Measurements from ENCODE around the gene C13orf46.

The C13orf46 gene

DNA sequence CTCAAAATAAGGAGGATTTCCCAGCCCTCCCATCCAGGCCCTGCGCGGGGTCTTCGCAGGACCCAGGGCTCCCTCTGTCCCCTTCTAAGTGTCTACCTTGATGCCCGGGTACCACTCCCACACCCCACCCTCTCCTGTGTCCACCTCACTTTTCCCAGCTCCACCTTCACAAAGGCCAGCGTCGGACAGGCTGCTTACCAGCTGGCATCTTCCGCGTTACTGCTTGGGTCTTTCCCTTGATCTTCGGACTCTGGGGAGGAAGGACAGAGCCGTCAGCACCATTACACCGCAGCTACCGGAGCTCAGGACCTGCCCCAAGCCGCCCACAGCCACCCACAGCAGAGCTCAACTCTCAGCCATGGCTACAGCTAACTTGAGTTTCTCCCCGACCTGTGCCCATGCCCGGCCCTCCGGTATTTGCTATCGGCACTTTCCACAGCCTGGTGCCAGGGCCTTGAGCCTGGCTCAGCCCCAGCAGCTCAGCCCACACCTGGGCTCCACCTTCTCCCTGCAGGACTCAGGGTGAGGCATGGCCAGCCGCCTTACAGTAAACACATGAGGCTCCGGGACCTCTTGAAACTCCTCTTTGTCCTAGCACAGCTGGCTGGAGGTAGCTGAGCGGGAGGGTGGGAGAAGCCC, 3.8 kb downstream of the C13orf46 start:
- DNase-seq: no peak

DNA sequence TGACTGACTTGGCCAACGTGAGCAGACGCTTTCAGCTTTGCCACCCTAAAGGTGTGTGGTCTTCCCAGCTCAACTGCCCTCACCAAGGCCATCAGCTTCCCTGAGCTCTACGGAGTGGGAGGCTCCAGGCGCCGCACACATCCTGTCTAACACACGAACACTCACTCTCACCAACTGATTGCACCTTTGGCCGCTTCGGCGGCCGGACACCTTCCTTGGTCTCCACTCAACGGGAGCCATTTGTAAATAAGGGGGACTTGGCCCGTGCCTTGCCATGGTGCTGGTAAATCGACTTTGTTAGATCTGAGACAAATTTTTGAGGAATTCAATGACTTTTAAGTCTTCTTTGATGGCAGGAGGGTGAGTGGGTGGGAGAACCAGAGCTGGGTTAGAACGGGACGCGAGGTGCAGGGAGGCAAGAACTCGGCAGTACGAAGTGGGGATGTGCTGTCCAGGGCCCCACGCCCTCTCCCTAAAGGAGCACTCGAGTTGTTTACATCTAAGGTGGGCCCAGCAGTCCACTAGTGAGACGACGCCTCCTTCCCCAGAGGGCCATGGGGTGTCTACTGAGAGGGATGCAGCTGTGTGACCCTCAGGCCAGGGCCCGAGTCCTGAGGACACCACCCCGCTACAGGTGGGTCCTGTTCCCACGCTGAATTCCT, 4.4 kb downstream of the C13orf46 start:
- no peak for DNase-seq

DNA sequence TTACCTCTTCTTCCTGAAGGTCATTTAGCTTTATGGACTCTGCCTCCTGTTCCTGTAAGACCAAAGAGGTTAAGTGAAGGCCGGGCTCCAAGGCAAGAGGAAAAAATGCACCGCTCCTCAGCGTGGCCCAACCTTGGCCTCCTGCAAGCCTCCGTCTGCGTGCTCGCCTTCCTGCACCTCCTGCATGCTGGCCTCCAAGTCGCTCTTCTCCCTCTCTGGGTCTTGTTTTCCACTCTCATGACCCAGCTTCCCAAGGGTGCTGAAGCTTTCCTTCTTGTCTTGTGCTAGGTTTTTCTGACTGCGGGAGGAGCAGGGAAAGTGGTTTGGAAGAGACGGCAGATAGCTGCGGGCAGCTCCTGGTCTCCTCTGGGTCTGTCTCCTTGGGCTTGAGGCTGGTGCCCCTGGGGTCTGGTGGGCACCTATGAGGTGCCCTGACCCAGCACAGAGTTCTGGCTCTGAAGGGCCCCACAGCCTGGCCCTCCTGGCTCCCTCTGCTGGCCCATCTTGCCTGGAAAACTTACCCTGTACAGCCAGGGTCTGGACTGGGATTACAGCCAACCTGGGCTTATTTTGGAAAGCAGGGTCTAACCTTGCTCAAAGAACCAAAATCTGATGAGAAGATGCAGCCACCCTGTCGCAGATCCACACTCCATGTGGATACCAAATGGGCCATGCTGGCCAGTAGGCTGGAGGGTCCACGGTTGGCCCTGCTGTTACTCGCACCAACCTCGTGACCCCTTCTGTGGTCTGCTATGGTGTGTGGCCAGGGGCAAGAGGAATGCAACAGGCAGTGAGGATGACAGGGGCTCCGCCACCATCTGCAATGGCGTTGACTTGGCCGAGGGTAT, 5.2 kb downstream of the C13orf46 start:
- DNase-seq: no peak

DNA sequence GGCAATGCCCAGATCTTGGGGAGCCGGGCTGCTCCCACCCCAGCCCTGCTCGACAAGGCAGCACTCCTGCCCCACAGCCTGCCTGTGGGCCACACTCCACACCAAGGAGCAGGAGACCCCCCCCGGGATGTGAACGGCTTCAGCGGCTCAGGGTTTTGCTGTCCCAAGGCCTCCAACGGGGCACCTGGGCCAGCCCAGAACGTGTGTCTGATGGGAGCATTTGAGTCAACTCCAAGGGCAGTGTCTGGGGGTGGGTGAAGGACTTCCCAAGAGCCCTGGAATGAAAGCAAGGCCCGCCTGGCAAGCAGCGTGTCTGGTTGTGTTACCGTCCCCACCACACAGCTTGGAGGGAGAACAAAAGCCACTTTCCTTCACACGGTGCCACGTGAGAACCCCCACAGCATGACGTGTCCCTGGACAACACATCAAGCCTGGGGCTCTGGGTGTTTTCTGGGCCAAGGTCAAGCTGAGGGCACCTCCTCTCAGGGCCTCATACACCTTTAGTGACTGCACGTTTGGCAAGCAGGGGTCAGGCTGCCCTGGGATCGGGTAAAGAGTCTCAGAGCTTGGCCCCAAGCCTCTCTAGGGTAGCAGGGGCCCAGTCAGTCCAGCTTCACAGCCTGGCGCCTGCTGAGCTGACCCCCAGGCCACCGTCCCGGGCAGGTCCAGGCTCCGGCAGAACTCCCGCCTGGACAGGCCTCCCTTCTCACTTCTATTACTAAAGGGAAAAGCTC, 6.0 kb downstream of the C13orf46 start:
- no peak for DNase-seq

DNA sequence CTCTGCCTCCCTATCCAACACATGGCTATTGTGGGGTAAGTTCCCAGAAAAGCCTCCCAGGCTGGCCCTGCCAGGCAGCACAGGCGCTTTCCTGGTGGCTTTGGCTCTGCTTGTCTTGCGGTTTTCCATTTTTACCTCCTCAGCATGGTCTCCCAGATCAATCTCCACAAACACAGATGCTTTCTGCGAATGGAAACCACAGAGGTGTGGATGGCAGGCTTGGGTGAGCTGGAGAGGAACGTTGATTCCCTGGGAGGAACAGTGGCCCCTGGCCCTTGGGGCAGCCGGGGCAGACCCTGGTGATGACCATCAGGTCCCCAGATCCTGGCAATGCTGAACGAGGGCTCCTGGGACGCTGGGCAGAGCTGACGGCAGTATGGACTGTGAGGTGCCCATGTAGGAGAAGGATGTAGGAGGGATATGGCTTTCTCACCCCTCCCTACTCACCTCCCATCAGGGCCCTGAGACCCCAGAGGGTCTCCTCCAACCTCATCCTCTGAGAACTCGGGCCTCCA, 6.6 kb downstream of the C13orf46 start:
- no peak for DNase-seq

DNA sequence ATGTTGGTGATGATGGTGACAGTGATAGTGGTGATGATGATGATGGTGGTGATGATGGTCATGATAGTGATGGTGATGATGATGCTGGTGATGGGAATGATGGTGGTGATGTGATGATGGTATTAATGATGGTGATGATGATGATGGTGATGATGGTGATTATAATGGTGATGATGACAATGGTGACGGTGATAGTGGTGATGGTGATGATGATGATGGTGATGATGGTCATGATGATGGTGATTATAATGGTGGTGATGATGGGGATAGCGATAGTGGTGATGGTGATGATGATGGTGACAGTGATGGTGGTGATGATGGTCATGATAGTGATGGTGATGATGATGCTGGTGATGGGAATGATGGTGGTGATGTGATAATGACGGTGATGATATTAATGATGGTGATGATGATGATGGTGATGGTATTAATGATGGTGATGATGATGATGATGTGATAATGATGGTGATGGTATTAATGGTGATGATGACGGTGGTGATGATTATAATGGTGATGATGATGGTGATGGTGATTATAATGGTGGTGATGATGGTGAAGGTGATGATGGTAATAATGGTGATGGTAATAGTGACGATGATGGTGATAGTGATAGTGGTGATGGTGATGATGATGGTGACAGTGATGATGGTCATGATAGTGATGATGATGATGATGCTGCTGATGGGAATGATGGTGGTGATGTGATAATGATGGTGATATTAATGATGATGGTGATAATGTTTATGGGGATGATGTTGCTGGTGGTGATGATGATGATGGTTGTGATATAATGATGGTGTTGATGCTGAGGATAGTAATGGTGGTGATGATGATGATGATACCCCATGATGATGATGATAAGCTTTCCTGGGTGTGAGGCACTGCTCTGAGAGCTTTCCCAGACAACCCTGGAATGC, 7.7 kb downstream of the C13orf46 start:
- no peak for DNase-seq

DNA sequence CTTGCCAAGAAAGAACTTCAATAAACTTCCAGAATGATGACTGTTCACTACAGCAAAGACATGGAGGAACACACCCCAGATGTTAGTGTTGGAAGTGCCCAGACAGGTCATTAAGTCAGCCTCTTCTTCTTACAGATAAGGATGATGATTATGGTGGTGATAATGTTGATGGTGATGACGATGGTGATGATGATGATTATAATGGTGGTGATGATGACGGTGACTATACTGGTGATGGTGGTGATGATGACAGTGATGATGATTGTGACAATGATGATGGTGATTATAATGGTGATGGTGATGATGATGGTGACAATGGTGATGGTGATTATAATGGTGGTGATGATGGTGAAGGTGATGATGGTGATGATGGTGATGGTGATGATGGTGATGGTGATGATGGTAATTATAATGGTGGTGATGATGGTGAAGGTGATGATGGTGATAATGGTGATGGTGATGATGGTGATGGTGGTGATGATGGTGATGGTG, 8.4 kb downstream of the C13orf46 start:
- DNase-seq: no peak

DNA sequence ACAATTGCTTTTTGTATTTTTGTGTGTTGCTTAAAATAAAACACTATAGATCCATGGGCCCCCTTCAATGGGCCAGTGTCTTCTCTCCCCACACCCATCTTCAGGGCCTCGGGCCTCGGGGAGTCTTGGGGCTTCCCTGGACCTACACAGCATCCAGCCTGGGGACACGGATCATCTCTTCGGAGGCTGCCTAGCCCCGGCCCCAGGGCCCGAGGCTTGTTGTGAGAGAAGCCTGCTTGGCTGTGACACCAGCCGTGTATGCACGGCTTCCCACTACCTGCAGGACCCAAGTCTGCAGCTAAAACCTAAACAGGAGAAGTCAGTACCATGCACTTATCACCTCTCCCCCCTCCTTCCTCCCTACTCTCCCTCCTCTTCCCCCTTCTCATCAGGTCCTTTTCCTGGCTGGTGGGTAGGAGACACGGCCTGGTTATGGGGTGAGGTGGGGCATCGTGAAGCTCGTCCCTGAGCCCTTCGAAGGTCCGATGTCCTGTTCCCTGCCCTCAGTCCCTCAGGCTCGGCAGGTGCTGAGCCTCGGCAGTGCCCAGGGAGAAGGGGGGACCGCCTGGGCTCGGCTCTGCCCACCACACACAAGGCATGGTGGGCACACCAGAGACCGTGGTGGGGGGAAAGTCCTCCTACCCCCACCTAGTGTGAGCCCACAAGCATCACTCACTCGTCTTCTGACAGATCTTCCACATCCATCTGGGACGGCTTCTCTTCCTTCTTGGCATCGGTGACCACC, 9.5 kb downstream of the C13orf46 start:
- no peak for DNase-seq

DNA sequence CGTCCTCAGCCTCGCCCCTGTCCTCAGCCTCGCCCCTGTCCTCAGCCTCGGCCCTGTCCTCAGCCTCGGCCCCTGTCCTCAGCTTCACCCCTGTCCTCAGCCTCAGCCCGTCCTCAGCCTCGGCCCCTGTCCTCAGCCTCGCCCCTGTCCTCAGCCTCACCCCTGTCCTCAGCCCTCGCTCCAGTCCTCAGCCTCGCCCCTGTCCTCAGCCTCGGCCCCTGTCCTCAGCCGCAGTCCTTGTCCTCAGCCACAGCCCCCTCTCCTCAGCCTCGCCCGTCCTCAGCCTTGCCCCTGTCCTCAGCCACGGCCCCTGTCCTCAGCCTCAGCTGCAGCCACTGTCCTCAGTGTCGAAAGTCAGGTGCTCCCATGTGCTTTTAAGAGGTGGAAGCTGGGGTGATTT, 10.5 kb downstream of the C13orf46 start:
- DNase-seq: no peak

DNA sequence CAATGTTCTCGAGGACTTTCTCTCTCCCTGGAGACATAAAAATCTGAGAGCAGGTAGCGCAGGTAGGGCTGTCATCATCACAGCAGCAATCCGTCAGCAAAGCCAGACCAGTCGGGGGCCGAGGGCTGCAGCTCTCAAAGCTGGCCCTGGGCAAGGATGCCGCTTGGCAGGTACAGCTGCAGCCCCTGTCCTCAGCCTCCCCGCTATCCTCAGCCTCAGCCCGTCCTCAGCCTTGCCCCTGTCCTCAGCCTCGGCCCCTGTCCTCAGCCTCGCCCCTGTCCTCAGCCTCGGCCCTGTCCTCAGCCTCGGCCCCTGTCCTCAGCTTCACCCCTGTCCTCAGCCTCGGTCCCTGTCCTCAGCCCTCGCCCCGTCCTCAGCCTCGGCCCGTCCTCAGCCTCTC, 10.9 kb downstream of the C13orf46 start:
- no peak for DNase-seq

DNA sequence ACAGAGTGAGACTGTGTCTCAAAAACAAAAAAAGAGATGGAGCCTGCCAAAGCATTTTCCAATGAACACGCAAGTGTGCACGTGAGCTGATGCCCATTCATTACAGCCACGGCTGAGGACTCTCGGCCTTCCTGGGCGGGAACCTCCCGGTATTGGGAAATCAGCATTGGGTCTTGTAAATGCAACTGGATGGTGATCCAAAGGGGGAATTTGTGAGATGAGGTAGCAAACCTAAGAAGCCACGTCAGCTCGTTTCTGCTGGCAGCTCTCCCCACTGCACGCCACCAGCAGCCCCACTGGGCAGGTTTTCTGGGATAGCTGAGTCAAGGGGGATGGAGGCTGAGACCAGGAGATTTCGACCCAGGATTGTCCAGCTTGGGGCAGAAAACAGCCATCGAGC, 11.5 kb downstream of the C13orf46 start:
- DNase-seq: no peak

DNA sequence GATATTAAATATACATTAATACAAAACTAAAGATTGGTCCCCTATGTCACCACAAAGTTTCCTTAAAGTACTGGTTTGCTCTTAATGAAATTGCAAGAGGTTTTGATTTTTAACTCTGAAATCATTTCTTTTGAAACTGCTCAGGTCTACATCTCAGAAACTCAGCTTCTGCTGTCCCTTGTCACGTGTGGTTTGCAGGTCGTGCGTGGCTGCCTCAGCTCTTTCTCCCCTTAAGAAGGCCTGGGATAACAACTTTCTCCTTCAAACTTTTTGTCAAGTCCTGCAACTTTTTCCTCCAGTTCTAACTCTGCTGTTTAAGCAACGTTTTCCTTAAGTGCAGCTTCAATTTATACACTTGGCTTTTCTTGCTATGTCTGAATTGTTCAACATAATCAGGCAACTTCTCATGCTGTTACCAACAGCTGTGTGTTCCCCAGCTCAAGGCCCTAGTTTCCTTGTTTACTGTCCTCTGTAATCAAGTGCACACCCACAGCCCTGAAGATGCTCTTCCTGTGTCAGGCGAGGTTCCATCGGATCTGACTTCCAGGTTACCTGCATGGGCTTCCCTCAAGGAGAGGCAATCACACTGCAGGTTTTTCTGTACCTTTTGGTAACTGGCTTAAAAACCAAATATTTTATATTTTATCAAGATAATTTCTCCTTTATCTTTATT, 13.5 kb downstream of the C13orf46 start:
- DNase-seq: no peak

DNA sequence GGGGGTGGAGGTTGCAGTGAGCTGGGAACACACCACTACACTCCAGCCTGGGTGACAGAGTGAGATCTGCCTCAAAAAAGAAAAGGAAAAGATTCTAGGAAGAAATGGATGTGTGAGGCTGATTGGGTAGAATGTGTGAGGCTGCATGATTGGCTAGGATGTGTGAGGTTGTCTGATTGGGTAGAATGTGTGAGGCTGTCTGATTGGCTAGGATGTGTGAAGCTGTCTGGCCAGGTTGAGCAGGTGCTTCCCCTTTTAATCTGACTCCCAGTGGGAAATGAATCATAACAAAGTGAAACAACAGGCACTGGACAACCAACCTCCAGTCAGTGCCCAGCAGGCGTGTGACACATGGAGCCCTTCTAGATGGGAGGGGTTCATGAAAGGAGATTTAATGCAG, 14.7 kb downstream of the C13orf46 start:
- DNase-seq: no peak

DNA sequence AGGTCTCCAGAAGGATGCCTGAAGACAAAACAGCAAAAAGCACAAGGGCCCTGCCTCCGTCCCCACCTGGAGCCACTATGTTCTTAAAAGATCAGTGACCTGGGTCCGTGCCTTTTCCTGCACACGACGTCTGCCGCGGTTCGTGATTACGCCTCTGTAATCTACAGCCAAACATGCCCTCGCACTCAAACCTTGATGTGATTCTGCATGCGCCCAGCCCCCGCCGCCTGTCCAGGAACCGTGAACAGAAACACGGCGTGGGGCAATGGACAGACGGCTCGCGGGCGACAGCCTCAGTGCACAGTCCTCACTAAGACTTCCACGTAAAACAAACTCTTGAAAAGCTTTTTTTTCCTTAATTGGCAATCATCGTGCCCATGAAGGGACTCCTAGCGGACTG, 15.5 kb downstream of the C13orf46 start:
- DNase-seq: no peak

DNA sequence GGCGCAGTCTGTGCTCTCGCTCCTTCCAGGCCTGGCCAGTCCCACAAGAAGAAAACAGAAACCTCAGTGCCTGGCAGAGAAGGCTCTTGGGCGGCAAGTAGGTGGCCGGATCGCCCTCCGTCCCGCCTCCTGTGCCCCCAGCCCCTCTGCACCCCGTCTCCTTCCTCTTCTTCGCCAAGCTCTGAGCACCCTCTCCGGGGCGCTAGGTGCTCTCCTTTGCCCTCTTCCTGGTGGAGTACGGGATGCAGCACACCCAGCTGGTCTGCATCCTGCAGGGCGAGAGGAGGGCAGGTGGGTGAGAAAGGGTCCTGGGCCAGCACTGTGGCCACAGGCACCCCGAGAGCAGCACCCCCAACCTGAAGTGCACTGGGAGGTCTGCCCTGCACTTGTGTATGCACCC, 17.3 kb downstream of the C13orf46 start:
- no peak for DNase-seq

DNA sequence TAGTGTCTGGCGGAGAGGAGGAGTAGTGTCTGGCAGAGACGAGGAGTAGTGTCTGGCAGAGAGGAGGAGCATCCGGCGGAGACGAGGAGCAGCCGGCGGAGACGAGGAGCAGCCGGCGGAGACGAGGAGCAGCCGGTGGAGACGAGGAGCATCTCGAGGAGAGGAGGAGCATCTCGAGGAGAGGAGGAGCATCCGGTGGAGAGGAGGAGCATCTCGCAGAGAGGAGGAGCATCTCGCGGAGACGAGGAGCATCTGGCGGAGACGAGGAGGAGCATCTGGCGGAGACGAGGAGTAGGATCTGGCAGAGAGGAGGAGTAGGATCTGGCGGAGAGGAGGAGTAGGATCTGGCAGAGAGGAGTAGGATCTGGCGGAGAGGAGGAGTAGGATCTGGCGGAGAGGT, 18.2 kb downstream of the C13orf46 start:
- no peak for DNase-seq

DNA sequence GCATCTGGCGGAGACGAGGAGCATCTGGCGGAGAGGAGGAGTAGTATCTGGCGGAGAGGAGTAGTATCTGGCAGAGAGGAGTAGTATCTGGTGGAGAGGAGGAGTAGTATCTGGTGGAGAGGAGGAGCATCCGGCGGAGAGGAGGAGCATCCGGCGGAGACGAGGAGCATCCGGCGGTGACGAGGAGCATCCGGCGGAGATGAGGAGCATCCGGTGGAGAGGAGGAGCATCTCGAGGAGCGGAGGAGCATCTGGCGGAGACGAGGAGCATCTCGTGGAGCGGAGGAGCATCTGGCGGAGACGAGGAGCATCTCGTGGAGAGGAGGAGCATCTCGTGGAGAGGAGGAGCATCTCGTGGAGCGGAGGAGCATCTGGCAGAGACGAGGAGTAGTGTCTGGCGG, 18.6 kb downstream of the C13orf46 start:
- DNase-seq: no peak

DNA sequence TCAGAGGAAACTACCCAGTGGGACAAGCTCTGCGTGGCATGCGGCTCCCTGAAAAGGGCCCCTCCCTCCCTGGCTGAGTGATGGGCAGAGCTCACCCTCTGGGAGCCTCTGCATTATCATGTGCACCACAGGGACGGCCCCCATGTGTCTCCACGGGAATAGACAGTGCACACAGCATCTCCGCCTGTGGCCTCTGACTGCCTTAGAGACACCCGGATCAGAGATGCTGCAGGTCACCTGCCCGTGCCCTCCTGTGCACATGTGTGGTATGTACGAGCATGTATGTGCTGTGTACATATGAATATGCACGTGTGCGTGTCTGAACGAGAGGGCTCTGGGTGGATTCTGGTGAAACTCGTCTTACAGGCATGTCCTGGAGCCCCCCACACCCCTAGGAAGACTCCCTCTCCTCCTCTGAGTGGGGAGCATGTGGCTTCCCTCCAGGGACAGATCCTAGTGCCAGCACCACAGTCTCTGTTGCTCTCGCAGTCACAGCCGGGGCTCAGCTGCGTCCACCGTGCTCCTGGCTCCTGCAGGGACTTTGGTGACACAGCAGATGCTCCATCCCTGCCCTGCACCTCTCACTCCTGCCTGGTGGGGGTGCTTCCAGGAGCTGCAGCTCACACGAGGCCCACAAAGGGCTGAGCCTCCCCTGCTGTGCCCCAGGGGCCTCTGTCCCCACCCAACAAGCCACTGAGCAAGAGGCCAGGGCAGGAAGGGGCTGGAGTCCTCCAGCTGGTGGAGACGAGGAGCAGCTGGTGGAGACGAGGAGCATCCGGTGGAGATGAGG, 19.6 kb downstream of the C13orf46 start:
- DNase-seq: no peak

DNA sequence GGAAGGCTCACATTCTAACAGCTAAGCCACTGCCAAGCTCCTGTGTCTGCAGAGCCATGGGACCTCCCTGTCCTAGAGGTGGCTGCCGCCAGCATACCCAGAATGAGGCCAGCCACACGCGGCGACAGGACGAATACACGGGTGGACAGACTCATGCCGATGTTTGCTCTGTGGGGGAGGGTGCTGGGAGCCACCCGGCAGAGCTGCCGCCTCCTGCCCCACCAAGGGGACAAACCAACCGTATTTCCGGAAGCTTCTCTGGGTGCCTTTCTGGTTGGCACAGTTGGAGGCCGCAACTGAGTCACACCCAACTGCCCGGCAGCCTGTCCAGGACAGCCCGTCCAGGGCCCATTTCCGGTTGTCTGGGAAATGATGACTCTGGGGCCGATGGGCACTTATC, 20.3 kb downstream of the C13orf46 start:
- DNase-seq: no peak

Measured in amniotic stem cell (primary cell).